Endothelial cell of umbilical vein (primary cell): Measurements from ENCODE around the gene REC8.

Source experiments
- GATA2 ChIP-seq: IDR thresholded peaks from 2 replicates; pipeline ENCODE4 v1.7.0; 2011; ENCODE audit warnings: low read depth, mild to moderate bottlenecking, moderate library complexity, mixed read lengths, low read length; ENCODE audit not compliant: insufficient read length, insufficient read depth
- TF ChIP-seq, protein P1 (sequence below), 2 donors: IDR thresholded peaks; 1 replicate in 1 of 2; 2 replicates in 1 of 2; pipeline ENCODE4 v1.5.1; 2011; ENCODE audit warnings: low read length in 2 of 2, mild to moderate bottlenecking in 2 of 2, moderate library complexity in 2 of 2, control low read depth in 1 of 2, inconsistent platforms in 1 of 2, low read depth in 1 of 2; ENCODE audit not compliant: insufficient read depth in 1 of 2; ENCODE audit errors: extremely low read depth in 1 of 2

DNA sequence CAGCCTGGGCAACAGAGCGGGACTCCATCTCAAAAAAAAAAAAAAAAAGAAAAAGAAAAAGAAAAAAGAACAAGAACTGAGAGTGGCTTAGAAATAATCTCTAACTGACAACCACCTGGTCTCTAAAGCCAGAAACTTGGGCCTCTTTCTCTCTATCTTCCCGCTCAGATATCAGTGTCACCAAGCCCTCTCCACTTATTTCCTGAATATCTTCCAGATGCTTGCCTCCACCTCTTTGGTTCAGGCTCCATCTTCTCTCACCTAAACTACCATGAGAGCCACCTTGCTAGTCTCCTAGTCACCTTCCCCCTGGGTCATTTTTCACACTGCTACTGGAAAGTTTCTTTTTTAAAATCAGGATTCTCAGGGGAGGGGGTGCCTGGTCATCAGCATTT lies 25.2 kb downstream of the REC8 start:
- TF ChIP-seq, protein P1, sequence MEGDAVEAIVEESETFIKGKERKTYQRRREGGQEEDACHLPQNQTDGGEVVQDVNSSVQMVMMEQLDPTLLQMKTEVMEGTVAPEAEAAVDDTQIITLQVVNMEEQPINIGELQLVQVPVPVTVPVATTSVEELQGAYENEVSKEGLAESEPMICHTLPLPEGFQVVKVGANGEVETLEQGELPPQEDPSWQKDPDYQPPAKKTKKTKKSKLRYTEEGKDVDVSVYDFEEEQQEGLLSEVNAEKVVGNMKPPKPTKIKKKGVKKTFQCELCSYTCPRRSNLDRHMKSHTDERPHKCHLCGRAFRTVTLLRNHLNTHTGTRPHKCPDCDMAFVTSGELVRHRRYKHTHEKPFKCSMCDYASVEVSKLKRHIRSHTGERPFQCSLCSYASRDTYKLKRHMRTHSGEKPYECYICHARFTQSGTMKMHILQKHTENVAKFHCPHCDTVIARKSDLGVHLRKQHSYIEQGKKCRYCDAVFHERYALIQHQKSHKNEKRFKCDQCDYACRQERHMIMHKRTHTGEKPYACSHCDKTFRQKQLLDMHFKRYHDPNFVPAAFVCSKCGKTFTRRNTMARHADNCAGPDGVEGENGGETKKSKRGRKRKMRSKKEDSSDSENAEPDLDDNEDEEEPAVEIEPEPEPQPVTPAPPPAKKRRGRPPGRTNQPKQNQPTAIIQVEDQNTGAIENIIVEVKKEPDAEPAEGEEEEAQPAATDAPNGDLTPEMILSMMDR (IDR thresholded peaks at IDR 0.05; ENCODE audit: extremely low read depth in 1 of 2, insufficient read depth in 1 of 2, low read depth in 1 of 2, low read length in 2 of 2): no peak
- TF ChIP-seq GATA2: no peak
